H1 (cell line): Measurements from ENCODE around the gene FOXN4. TPM values are rescaled to one million over a fixed set of nuclear protein-coding genes. Genes with fewer than 3 reads are reported as not detected.

Source experiments
- CTCF ChIA-PET: fragments of 300-600 bp; sonication (Branson Sonifier 250); formaldehyde crosslinking; loops from one replicate; lab custom pipeline; 2021; ENCODE audit not compliant: partially characterized antibody; lab: Charles Lee
- POLR2A ChIA-PET: fragments of 300-600 bp; sonication (Branson Sonifier 250); formaldehyde crosslinking; loops from one replicate; lab custom pipeline; 2021; ENCODE audit warnings: inconsistent platforms; ENCODE audit not compliant: partially characterized antibody; lab: Charles Lee
- DNase-seq, 2 experiments: peaks; one replicate each; pipeline versions ENCODE4 v3.0.0 to v3.0.0-alpha.2; 2010 to 2022; ENCODE audit warnings: low spot score in 2 of 2, low read depth in 1 of 2, mixed read lengths in 1 of 2
- FAIRE-seq: peaks from 2 replicates; lab custom pipeline; 2011; peaks lifted over from hg19 to GRCh38; lab: Jason Lieb, UNC
- H2AFZ ChIP-seq: 2 replicates; pipeline ENCODE4 v1.8.1; 2012; ENCODE audit warnings: low read length, inconsistent platforms
- H2AK5ac ChIP-seq: 2 replicates; pipeline ENCODE4 v1.6.1; 2013; ENCODE audit warnings: low read depth, low read length
- H2BK120ac ChIP-seq: replicated peaks from 2 replicates; pipeline ENCODE3; 2013; ENCODE audit warnings: low read depth, low read length, inconsistent platforms
- H2BK12ac ChIP-seq: 2 replicates; pipeline ENCODE4 v1.6.1; 2013; ENCODE audit warnings: low read depth, low read length
- H2BK15ac ChIP-seq: 2 replicates; pipeline ENCODE4 v1.6.1; 2013; ENCODE audit warnings: low read length
- H2BK20ac ChIP-seq: 2 replicates; pipeline ENCODE4 v1.6.1; 2013; ENCODE audit warnings: low read length
- H2BK5ac ChIP-seq: 2 replicates; pipeline ENCODE4 v1.6.1; 2013; ENCODE audit warnings: low read depth, low read length
- H3K14ac ChIP-seq: 2 replicates; pipeline ENCODE4 v1.6.1; 2013; ENCODE audit warnings: inconsistent platforms; ENCODE audit not compliant: insufficient read length
- H3K18ac ChIP-seq: 2 replicates; pipeline ENCODE4 v1.6.1; 2013; ENCODE audit warnings: low read length; ENCODE audit errors: extremely low read depth
- H3K23ac ChIP-seq: 2 replicates; pipeline ENCODE4 v1.6.1; 2013; ENCODE audit warnings: inconsistent platforms; ENCODE audit not compliant: insufficient read length
- H3K23me2 ChIP-seq: 2 replicates; pipeline ENCODE4 v1.6.1; 2013; ENCODE audit warnings: low read depth, low read length
- H3K27ac ChIP-seq: 2 replicates; pipeline ENCODE4 v1.6.1; 2011; ENCODE audit warnings: low read depth, low read length, inconsistent platforms
- H3K27me3 ChIP-seq, 4 experiments: replicated peaks in 1 of 4; 1 replicate in 1 of 4; 2 replicates in 3 of 4; pipeline versions ENCODE4 v1.6.1 to v1.8.1; 2011 to 2013; ENCODE audit warnings: low read length in 3 of 4, mild to moderate bottlenecking in 3 of 4, inconsistent platforms in 2 of 4, mixed read lengths in 2 of 4, moderate library complexity in 1 of 4; ENCODE audit not compliant: control insufficient read depth in 3 of 4, insufficient read depth in 3 of 4; ENCODE audit errors: extremely low read depth in 1 of 4
- H3K36me3 ChIP-seq, 4 experiments: 2 replicates each; pipeline versions ENCODE4 v1.6.1 to v1.8.1; 2011 to 2013; ENCODE audit warnings: mild to moderate bottlenecking in 4 of 4, low read length in 3 of 4, moderate library complexity in 2 of 4, control low read depth in 1 of 4, inconsistent platforms in 1 of 4; ENCODE audit not compliant: insufficient read depth in 4 of 4, control insufficient read depth in 2 of 4
- H3K4ac ChIP-seq: replicated peaks from 2 replicates; pipeline ENCODE3; 2013; ENCODE audit warnings: low read length, low read depth, mixed read lengths, inconsistent platforms; ENCODE audit not compliant: insufficient read length
- H3K4me1 ChIP-seq, 4 experiments: replicated peaks in 1 of 4; 1 replicate in 1 of 4; 2 replicates in 3 of 4; pipeline versions ENCODE4 v1.6.1 to v1.8.1; 2011 to 2013; ENCODE audit warnings: low read length in 3 of 4, inconsistent platforms in 2 of 4, mixed read lengths in 1 of 4; ENCODE audit not compliant: insufficient read depth in 4 of 4, control insufficient read depth in 3 of 4
- H3K4me2 ChIP-seq, 2 experiments: 2 replicates each; pipeline versions ENCODE4 v1.6.1 to v1.8.1; 2011 to 2013; ENCODE audit warnings: low read depth in 2 of 2, low read length in 2 of 2, control low read depth in 1 of 2, inconsistent platforms in 1 of 2, mild to moderate bottlenecking in 1 of 2; ENCODE audit not compliant: insufficient read depth in 1 of 2
- H3K4me3 ChIP-seq, 4 experiments: fragments of 200-600, 300-600 bp in 1 of 4; sonication (generic), shearing (Covaris generic), sonication (Bioruptor Twin) in 1 of 4; 2 replicates each; pipeline versions ENCODE4 v1.5.1 to v1.8.1; 2011 to 2016; ENCODE audit warnings: low read length in 4 of 4, low read depth in 3 of 4, control low read depth in 2 of 4, inconsistent platforms in 2 of 4, mild to moderate bottlenecking in 2 of 4, mixed read lengths in 1 of 4, moderate library complexity in 1 of 4; ENCODE audit not compliant: insufficient read depth in 2 of 4; ENCODE audit errors: extremely low read depth in 1 of 4
- H3K56ac ChIP-seq: replicated peaks from 2 replicates; pipeline ENCODE3; 2013; ENCODE audit warnings: low read depth, mild to moderate bottlenecking, mixed read lengths, low read length, inconsistent platforms; ENCODE audit not compliant: insufficient read length
- H3K79me1 ChIP-seq: 2 replicates; pipeline ENCODE4 v1.6.1; 2013; ENCODE audit warnings: low read depth, low read length, control low read depth
- H3K79me2 ChIP-seq, 2 experiments: 2 replicates each; pipeline versions ENCODE4 v1.6.1 to v1.8.1; 2012 to 2013; ENCODE audit warnings: low read length in 2 of 2, mild to moderate bottlenecking in 2 of 2, inconsistent platforms in 1 of 2; ENCODE audit not compliant: insufficient read depth in 2 of 2, control insufficient read depth in 1 of 2
- H3K9ac ChIP-seq, 4 experiments: replicated peaks in 1 of 4; 1 replicate in 1 of 4; 2 replicates in 3 of 4; pipeline versions ENCODE4 v1.6.1 to v1.8.1; 2011 to 2013; ENCODE audit warnings: low read depth in 3 of 4, low read length in 3 of 4, control low read depth in 2 of 4, mild to moderate bottlenecking in 2 of 4, moderate library complexity in 2 of 4, inconsistent platforms in 1 of 4; ENCODE audit errors: extremely low read depth in 1 of 4
- H3K9me3 ChIP-seq, 2 experiments: 2 replicates each; pipeline versions ENCODE4 v1.6.1 to v1.8.1; 2012 to 2013; ENCODE audit warnings: mild to moderate bottlenecking in 2 of 2, moderate library complexity in 2 of 2, control low read depth in 1 of 2, inconsistent platforms in 1 of 2, low read depth in 1 of 2, low read length in 1 of 2, mixed read lengths in 1 of 2; ENCODE audit not compliant: insufficient read depth in 2 of 2
- H4K20me1 ChIP-seq, 2 experiments: replicated peaks in 1 of 2; 2 replicates each; pipeline versions ENCODE3 to v1.8.1; 2011 to 2013; ENCODE audit warnings: inconsistent platforms in 2 of 2, low read length in 2 of 2, mild to moderate bottlenecking in 1 of 2; ENCODE audit not compliant: insufficient read depth in 2 of 2, control insufficient read depth in 1 of 2
- H4K5ac ChIP-seq: 2 replicates; pipeline ENCODE4 v1.6.1; 2013; ENCODE audit warnings: low read length, low read depth, mixed read lengths, inconsistent platforms; ENCODE audit not compliant: insufficient read length
- H4K8ac ChIP-seq: 2 replicates; pipeline ENCODE4 v1.8.0; 2013; ENCODE audit warnings: mild to moderate bottlenecking, moderate library complexity, low read length, inconsistent platforms; ENCODE audit not compliant: insufficient read depth; ENCODE audit errors: extremely low read depth
- H4K91ac ChIP-seq: replicated peaks from 2 replicates; pipeline ENCODE3; 2013; ENCODE audit warnings: low read length, mixed read lengths, inconsistent platforms; ENCODE audit not compliant: insufficient read length
- ATF3 ChIP-seq: IDR thresholded peaks from 2 replicates; pipeline ENCODE4 v1.6.1; 2011; ENCODE audit warnings: low read depth, mild to moderate bottlenecking, low read length; ENCODE audit not compliant: insufficient read depth
- WGBS, 2 experiments: shearing (Covaris generic) in 1 of 2; methylation state at CpG; one replicate each; pipeline versions ENCODE4 v1.1.6 to v1.1.7; 2013 to 2015; ENCODE audit warnings: low lambda C conversion rate in 2 of 2, mixed read lengths in 2 of 2, inconsistent platforms in 1 of 2, low coverage in 1 of 2, missing lambda C conversion rate in 1 of 2; ENCODE audit not compliant: insufficient replicate concordance in 2 of 2, insufficient coverage in 1 of 2, insufficient read length in 1 of 2; ENCODE audit errors: extremely low coverage in 1 of 2, missing lambda C conversion rate in 1 of 2; 5-methylcytosine and 5-hydroxymethylcytosine counted together
- polyA plus RNA-seq, 7 experiments: library from polyadenylated mRNA; depleted of rRNA in 3 of 7; stranded (reverse) in 5 of 7; unstranded in 2 of 7; fragments of >200 nt in 5 of 7; fragments of 200-250 nt in 2 of 7; gene quantifications; 1 replicate in 5 of 7; 2 replicates in 1 of 7; 4 replicates in 1 of 7; pipeline versions ENCODE4 v1.2.1 to v1.2.3, GENCODE V29; 2011 to 2013; ENCODE audit warnings: missing spikeins in 2 of 7, mixed read lengths in 2 of 7
- total RNA-seq: library from RNA; stranded (reverse); fragmentation: NEBNext Ultra II Directional; extraction: Animal tissue kit (Norgen Biotek cat#: 25700); gene quantifications from 2 replicates; pipeline ENCODE4 v1.2.1, GENCODE V29; 2021

Gene FOXN4
- total and polyA plus RNA-seq, 2 of the 8 experiments (the other 6 are each of a cell fraction or from before 2014, with no cell fraction given), result 0.26 to 0.29 TPM

DNA sequence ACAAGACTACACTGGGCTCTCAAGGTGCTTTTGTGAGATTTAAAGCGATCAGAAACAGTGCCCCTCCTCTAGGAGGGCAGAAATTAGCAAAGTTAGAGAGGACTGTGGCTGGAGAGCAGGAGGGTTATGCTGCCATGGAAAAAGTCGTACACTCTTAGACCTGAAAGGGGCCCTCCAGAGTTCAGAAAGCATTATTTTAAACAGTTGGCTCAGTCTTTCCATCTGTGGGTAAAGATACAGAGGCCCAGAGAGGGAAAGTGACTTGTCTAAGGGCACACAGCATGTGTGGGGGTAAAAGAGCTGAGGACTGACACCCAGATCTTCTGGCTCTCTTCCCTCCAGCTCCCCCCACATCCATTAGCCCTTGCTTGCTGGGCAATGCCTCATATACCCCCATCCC lies 47.1 kb downstream of the FOXN4 start:
- no peak for TF ChIP-seq ATF3
- CTCF ChIA-PET, result interaction anchor here (0.7 to 9.8 kb wide), 10 partner anchors 16 to 153 kb away, joined by 3 to 148 read pairs (median 6); no protein-coding TSS in a partner anchor
- H3K79me2 ChIP-seq, result no peaks in the 10 kb centered on the region
- 84% methylated on average over 2 of the region's 2 CpGs; no CpG with 5 or more reads in 1 of the 2 experiments for WGBS, 2 experiments
- H3K27ac ChIP-seq, result no peak overlapping the region
- H3K9ac ChIP-seq, result no peak overlapping the region
- H2AFZ ChIP-seq, result no peak overlapping the region
- H2BK5ac ChIP-seq, result no peak overlapping the region
- DNase-seq (no peak), FAIRE-seq (no peak)
- H3K79me1 ChIP-seq, result no peaks in the 10 kb centered on the region
- no peak overlapping the region for H3K23ac ChIP-seq
- no peak overlapping the region for H3K56ac ChIP-seq
- H3K9me3 ChIP-seq, result no peaks in the 10 kb centered on the region
- H2BK15ac ChIP-seq, result no peak overlapping the region
- no peaks in the 10 kb centered on the region for H3K36me3 ChIP-seq
- H3K4ac ChIP-seq, result no peak overlapping the region
- no peaks in the 10 kb centered on the region for H3K23me2 ChIP-seq
- H4K20me1 ChIP-seq, result no peaks in the 10 kb centered on the region
- H3K14ac ChIP-seq, result no peak overlapping the region
- no peaks in the 10 kb centered on the region for H3K27me3 ChIP-seq
- H3K4me3 ChIP-seq, result no peak overlapping the region
- no peaks in the 10 kb centered on the region; a peak in 1 of 7 replicates for H3K4me1 ChIP-seq
- H4K8ac ChIP-seq, result no peak overlapping the region
- H4K5ac ChIP-seq, result no peak overlapping the region
- POLR2A ChIA-PET, result interaction anchor here (0.8 kb wide), 1 partner anchor 124 kb away, joined by 3 read pairs; no protein-coding TSS in a partner anchor
- H2BK120ac ChIP-seq, result no peak overlapping the region
- no peak overlapping the region for H2AK5ac ChIP-seq
- H2BK20ac ChIP-seq, result no peak overlapping the region
- no peak overlapping the region for H4K91ac ChIP-seq
- no peak overlapping the region for H2BK12ac ChIP-seq
- no peak overlapping the region for H3K18ac ChIP-seq
- H3K4me2 ChIP-seq, result no peak overlapping the region
